GM23338 (cell line): ENCODE measurements around the gene PTCH2. TPM values are rescaled to one million over a fixed set of nuclear protein-coding genes. Genes with fewer than 3 reads are reported as not detected.
A peak's percentile ranks its signal among the peaks of the same experiment; 100 is the strongest.

Source experiments
- ATAC-seq: fragments of 200-7000 bp; cut with Tn5 transposase; 3 replicates; pipeline ENCODE4 v1.9.1; 2020
- DNase-seq: peaks from one replicate; pipeline ENCODE4 v3.0.0-alpha.2; 2015; ENCODE audit warnings: low spot score
- H2AFZ ChIP-seq: fragments of 200-600 bp; sonication (generic); 2 replicates; pipeline ENCODE4 v1.8.0; 2016; ENCODE audit warnings: antibody characterized with exemption, mild to moderate bottlenecking, moderate library complexity
- H3F3A ChIP-seq: fragments of 200-600 bp; sonication (generic); replicated peaks from 2 replicates; pipeline ENCODE4 v1.8.0; 2017; ENCODE audit warnings: antibody characterized with exemption, mixed run types, low read depth
- H3K27ac ChIP-seq: fragments of 200-600 bp; sonication (generic); 2 replicates; pipeline ENCODE4 v1.6.1; 2016; ENCODE audit warnings: low read depth
- H3K27me3 ChIP-seq: fragments of 200-600 bp; sonication (generic); 2 replicates; pipeline ENCODE4 v1.8.0; 2016; ENCODE audit warnings: mild to moderate bottlenecking, mixed run types, moderate library complexity; ENCODE audit not compliant: insufficient read depth
- H3K36me3 ChIP-seq: fragments of 200-600 bp; sonication (generic); 2 replicates; pipeline ENCODE4 v1.8.0; 2016; ENCODE audit warnings: mild to moderate bottlenecking; ENCODE audit not compliant: insufficient read depth
- H3K4me1 ChIP-seq: fragments of 200-600 bp; sonication (generic); 2 replicates; pipeline ENCODE4 v1.8.0; 2016; ENCODE audit warnings: mild to moderate bottlenecking, moderate library complexity; ENCODE audit not compliant: insufficient read depth
- H3K4me2 ChIP-seq: fragments of 200-600 bp; sonication (generic); 2 replicates; pipeline ENCODE4 v1.7.1; 2017; ENCODE audit warnings: mixed run types
- H3K4me3 ChIP-seq: fragments of 200-600 bp; sonication (generic); 2 replicates; pipeline ENCODE4 v1.6.1; 2016; ENCODE audit warnings: mixed run types
- H3K79me2 ChIP-seq: fragments of 200-600 bp; sonication (generic); replicated peaks from 2 replicates; pipeline ENCODE4 v1.8.0; 2017; ENCODE audit warnings: mild to moderate bottlenecking; ENCODE audit not compliant: insufficient read depth
- H3K9me2 ChIP-seq: fragments of 200-600 bp; sonication (generic); 2 replicates; pipeline ENCODE4 v1.8.0; 2017; ENCODE audit not compliant: insufficient read depth
- H4K20me1 ChIP-seq: fragments of 200-600 bp; sonication (generic); replicated peaks from 2 replicates; pipeline ENCODE4 v1.8.0; 2017; ENCODE audit warnings: mild to moderate bottlenecking; ENCODE audit not compliant: insufficient read depth
- H3K27ac Mint-ChIP-seq: 2 replicates; pipeline ENCODE4 v1.8.0; 2020; ENCODE audit warnings: inconsistent platforms, mild to moderate bottlenecking, moderate library complexity, mixed read lengths
- H3K27me3 Mint-ChIP-seq: 3 replicates; pipeline ENCODE4 v1.8.0; 2022; ENCODE audit warnings: low read depth, mild to moderate bottlenecking, moderate library complexity, mixed read lengths, inconsistent platforms; ENCODE audit not compliant: insufficient read depth, poor library complexity
- H3K36me3 Mint-ChIP-seq: 3 replicates; pipeline ENCODE4 v1.8.0; 2021; ENCODE audit warnings: low read depth, mild to moderate bottlenecking, inconsistent platforms, moderate library complexity, mixed read lengths
- H3K4me1 Mint-ChIP-seq: 3 replicates; pipeline ENCODE4 v1.8.0; 2020; ENCODE audit warnings: mild to moderate bottlenecking, inconsistent platforms, mixed read lengths
- H3K4me3 Mint-ChIP-seq: 3 replicates; pipeline ENCODE4 v1.8.0; 2021; ENCODE audit warnings: moderate library complexity, mild to moderate bottlenecking, inconsistent platforms, mixed read lengths
- H3K9me3 Mint-ChIP-seq: 3 replicates; pipeline ENCODE4 v1.8.0; 2020; ENCODE audit warnings: moderate library complexity, mild to moderate bottlenecking, inconsistent platforms, mixed read lengths
- CREB1 ChIP-seq: fragments of 250-450 bp; sonication (Bioruptor Pico); IDR thresholded peaks from 2 replicates; pipeline ENCODE4 v1.5.0; 2020; ENCODE audit warnings: low read depth, mild to moderate bottlenecking, moderate library complexity
- EZH2 ChIP-seq: fragments of 200-600 bp; sonication (generic); IDR thresholded peaks from one replicate; pipeline ENCODE4 v1.8.0; 2017; ENCODE audit warnings: antibody characterized with exemption, mild to moderate bottlenecking, low read depth; ENCODE audit not compliant: unreplicated experiment
- EZH2phosphoT487 ChIP-seq: fragments of 200-600 bp; sonication (generic); IDR thresholded peaks from one replicate; pipeline ENCODE4 v1.8.1; 2018; ENCODE audit warnings: antibody characterized with exemption; ENCODE audit not compliant: unreplicated experiment
- JUNB ChIP-seq: IDR thresholded peaks from one replicate; pipeline ENCODE4 v1.6.1; 2016; ENCODE audit warnings: antibody characterized with exemption; ENCODE audit not compliant: unreplicated experiment
- NANOG ChIP-seq: IDR thresholded peaks from 2 replicates; pipeline ENCODE4 v1.6.1; 2016; ENCODE audit warnings: antibody characterized with exemption, borderline replicate concordance
- POLR2AphosphoS5 ChIP-seq: IDR thresholded peaks from 2 replicates; pipeline ENCODE4 v1.6.1; 2016; ENCODE audit warnings: antibody characterized with exemption, low read depth
- STAT1 ChIP-seq: IDR thresholded peaks from one replicate; pipeline ENCODE4 v1.6.1; 2016; ENCODE audit warnings: antibody characterized with exemption; ENCODE audit not compliant: unreplicated experiment
- ZNF114 ChIP-seq: fragments of 250-450 bp; sonication (Bioruptor Pico); IDR thresholded peaks from 2 replicates; pipeline ENCODE4 v1.5.0; 2020; ENCODE audit warnings: mild to moderate bottlenecking, moderate library complexity
- ZNF331 ChIP-seq: fragments of 250-450 bp; sonication (Bioruptor Pico); IDR thresholded peaks from 2 replicates; pipeline ENCODE4 v1.5.0; 2020; ENCODE audit warnings: low read depth, mild to moderate bottlenecking, moderate library complexity
- polyA plus RNA-seq: library from polyadenylated mRNA; unstranded; fragments of >200 nt; fragmentation: Nextera tagmentation; extraction: Ambion mirVana; gene quantifications from 2 replicates; pipeline ENCODE4 v1.2.1, GENCODE V29; 2016
- total RNA-seq: library from RNA; depleted of rRNA; stranded (reverse); fragments of >200 nt; shearing (Covaris generic); gene quantifications from 2 replicates; pipeline ENCODE4 v1.2.3, GENCODE V29; 2014
- TF ChIP-seq, protein P1 (sequence below): IDR thresholded peaks from one replicate; pipeline ENCODE4 v1.6.1; 2018; ENCODE audit warnings: antibody characterized with exemption; ENCODE audit not compliant: unreplicated experiment
- TF ChIP-seq, protein P2 (sequence below): IDR thresholded peaks from 2 replicates; pipeline ENCODE4 v1.6.1; 2016; ENCODE audit warnings: antibody characterized with exemption
- TF ChIP-seq, protein P3 (sequence below): fragments of 250-450 bp; sonication (Bioruptor Pico); IDR thresholded peaks from 2 replicates; pipeline ENCODE4 v1.5.0; 2020; ENCODE audit warnings: mild to moderate bottlenecking, moderate library complexity
- TF ChIP-seq, protein P4 (sequence below), 2 experiments: fragments of 200-600 bp in 1 of 2; sonication (generic) in 1 of 2; conservative IDR thresholded peaks; 2 replicates each; pipeline versions ENCODE4 v1.5.1 to v1.6.1; 2016 to 2017; ENCODE audit warnings: antibody characterized with exemption in 2 of 2, low read depth in 2 of 2, mild to moderate bottlenecking in 2 of 2, moderate library complexity in 1 of 2

PTCH2 gene
- total and polyA plus RNA-seq, 2 experiments from 2014 or later, result 0.63 to 0.74 TPM

DNA sequence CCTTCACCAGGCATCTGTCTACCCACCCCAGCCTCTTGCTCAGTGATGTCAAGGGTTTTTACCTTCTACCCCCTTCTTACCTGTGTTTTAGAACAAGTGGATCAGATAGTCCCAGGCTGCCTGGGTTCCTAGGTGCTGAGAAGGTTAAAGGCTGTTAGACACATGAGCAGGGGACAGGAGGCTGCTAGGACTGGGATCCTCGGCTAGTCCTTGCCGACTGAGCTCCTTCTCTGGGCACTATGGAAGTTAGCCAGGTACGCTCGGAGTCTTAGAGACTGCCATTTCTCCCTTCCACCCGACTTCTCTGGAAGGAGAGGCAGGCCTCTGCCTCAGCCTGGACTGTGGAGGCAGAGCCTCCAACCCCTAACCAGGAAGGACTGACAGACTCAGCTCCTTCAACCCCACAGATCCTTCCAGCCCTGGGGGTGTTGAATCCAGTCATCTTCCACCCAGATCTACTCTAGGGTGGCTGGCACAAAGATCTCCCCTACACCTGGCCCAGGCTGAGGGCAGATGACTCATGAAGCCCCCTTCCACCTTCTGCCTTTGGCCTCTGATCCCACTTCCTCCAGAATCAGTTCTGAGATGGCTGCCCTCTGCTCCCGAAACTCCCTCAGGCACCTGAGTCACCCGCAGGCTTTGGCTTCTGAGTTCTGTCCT, 36.2 kb downstream of the PTCH2 start, which contains the start of gene DYNLT4:
TSS of gene DYNLT4 (minus strand) at position 648 of the 660 bp plus-strand sequence. CDS start 683 bp downstream, outside the sequence.
- no peaks in the 10 kb centered on the region for H3K9me2 ChIP-seq
- Mint-ChIP-seq H3K27ac (peak within 1 kb of the TSS; percentile 99), H3K9me3 (no peaks in the 10 kb centered on the region), H3K36me3 (peaks cover 38% of the 10 kb centered on the region), H3K4me3 (peak within 1 kb of the TSS; percentile 50), H3K4me1 (peaks cover 35% of the 10 kb centered on the region), H3K27me3 (peaks cover 16% of the 10 kb centered on the region)
- H3K79me2 ChIP-seq, result no peaks in the 10 kb centered on the region
- peak within 1 kb of the TSS; percentile 93 for H3K27ac ChIP-seq
- H3K4me3 ChIP-seq, result peak within 1 kb of the TSS; percentile 47
- TF ChIP-seq NANOG (no peak), EZH2phosphoT487 (no peak), CREB1 (no peak), ZNF114 (CRISPR knock-in tag) (no peak), JUNB (no peak), STAT1 (no peak), EZH2 (no peak), POLR2AphosphoS5 (no peak), ZNF331 (CRISPR knock-in tag) (no peak)
- TF ChIP-seq, protein P1, sequence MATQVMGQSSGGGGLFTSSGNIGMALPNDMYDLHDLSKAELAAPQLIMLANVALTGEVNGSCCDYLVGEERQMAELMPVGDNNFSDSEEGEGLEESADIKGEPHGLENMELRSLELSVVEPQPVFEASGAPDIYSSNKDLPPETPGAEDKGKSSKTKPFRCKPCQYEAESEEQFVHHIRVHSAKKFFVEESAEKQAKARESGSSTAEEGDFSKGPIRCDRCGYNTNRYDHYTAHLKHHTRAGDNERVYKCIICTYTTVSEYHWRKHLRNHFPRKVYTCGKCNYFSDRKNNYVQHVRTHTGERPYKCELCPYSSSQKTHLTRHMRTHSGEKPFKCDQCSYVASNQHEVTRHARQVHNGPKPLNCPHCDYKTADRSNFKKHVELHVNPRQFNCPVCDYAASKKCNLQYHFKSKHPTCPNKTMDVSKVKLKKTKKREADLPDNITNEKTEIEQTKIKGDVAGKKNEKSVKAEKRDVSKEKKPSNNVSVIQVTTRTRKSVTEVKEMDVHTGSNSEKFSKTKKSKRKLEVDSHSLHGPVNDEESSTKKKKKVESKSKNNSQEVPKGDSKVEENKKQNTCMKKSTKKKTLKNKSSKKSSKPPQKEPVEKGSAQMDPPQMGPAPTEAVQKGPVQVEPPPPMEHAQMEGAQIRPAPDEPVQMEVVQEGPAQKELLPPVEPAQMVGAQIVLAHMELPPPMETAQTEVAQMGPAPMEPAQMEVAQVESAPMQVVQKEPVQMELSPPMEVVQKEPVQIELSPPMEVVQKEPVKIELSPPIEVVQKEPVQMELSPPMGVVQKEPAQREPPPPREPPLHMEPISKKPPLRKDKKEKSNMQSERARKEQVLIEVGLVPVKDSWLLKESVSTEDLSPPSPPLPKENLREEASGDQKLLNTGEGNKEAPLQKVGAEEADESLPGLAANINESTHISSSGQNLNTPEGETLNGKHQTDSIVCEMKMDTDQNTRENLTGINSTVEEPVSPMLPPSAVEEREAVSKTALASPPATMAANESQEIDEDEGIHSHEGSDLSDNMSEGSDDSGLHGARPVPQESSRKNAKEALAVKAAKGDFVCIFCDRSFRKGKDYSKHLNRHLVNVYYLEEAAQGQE, result no peak
- TF ChIP-seq, protein P2, sequence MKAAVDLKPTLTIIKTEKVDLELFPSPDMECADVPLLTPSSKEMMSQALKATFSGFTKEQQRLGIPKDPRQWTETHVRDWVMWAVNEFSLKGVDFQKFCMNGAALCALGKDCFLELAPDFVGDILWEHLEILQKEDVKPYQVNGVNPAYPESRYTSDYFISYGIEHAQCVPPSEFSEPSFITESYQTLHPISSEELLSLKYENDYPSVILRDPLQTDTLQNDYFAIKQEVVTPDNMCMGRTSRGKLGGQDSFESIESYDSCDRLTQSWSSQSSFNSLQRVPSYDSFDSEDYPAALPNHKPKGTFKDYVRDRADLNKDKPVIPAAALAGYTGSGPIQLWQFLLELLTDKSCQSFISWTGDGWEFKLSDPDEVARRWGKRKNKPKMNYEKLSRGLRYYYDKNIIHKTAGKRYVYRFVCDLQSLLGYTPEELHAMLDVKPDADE, result no peak
- TF ChIP-seq, protein P3, sequence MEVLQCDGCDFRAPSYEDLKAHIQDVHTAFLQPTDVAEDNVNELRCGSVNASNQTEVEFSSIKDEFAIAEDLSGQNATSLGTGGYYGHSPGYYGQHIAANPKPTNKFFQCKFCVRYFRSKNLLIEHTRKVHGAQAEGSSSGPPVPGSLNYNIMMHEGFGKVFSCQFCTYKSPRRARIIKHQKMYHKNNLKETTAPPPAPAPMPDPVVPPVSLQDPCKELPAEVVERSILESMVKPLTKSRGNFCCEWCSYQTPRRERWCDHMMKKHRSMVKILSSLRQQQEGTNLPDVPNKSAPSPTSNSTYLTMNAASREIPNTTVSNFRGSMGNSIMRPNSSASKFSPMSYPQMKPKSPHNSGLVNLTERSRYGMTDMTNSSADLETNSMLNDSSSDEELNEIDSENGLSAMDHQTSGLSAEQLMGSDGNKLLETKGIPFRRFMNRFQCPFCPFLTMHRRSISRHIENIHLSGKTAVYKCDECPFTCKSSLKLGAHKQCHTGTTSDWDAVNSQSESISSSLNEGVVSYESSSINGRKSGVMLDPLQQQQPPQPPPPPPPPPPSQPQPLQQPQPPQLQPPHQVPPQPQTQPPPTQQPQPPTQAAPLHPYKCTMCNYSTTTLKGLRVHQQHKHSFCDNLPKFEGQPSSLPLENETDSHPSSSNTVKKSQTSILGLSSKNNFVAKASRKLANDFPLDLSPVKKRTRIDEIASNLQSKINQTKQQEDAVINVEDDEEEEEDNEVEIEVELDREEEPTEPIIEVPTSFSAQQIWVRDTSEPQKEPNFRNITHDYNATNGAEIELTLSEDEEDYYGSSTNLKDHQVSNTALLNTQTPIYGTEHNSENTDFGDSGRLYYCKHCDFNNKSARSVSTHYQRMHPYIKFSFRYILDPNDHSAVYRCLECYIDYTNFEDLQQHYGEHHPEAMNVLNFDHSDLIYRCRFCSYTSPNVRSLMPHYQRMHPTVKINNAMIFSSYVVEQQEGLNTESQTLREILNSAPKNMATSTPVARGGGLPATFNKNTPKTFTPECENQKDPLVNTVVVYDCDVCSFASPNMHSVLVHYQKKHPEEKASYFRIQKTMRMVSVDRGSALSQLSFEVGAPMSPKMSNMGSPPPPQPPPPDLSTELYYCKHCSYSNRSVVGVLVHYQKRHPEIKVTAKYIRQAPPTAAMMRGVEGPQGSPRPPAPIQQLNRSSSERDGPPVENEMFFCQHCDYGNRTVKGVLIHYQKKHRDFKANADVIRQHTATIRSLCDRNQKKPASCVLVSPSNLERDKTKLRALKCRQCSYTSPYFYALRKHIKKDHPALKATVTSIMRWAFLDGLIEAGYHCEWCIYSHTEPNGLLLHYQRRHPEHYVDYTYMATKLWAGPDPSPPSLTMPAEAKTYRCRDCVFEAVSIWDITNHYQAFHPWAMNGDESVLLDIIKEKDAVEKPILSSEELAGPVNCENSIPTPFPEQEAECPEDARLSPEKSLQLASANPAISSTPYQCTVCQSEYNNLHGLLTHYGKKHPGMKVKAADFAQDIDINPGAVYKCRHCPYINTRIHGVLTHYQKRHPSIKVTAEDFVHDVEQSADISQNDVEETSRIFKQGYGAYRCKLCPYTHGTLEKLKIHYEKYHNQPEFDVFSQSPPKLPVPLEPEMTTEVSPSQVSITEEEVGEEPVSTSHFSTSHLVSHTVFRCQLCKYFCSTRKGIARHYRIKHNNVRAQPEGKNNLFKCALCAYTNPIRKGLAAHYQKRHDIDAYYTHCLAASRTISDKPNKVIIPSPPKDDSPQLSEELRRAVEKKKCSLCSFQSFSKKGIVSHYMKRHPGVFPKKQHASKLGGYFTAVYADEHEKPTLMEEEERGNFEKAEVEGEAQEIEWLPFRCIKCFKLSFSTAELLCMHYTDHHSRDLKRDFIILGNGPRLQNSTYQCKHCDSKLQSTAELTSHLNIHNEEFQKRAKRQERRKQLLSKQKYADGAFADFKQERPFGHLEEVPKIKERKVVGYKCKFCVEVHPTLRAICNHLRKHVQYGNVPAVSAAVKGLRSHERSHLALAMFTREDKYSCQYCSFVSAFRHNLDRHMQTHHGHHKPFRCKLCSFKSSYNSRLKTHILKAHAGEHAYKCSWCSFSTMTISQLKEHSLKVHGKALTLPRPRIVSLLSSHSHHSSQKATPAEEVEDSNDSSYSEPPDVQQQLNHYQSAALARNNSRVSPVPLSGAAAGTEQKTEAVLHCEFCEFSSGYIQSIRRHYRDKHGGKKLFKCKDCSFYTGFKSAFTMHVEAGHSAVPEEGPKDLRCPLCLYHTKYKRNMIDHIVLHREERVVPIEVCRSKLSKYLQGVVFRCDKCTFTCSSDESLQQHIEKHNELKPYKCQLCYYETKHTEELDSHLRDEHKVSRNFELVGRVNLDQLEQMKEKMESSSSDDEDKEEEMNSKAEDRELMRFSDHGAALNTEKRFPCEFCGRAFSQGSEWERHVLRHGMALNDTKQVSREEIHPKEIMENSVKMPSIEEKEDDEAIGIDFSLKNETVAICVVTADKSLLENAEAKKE, result no peak
- TF ChIP-seq, protein P4, sequence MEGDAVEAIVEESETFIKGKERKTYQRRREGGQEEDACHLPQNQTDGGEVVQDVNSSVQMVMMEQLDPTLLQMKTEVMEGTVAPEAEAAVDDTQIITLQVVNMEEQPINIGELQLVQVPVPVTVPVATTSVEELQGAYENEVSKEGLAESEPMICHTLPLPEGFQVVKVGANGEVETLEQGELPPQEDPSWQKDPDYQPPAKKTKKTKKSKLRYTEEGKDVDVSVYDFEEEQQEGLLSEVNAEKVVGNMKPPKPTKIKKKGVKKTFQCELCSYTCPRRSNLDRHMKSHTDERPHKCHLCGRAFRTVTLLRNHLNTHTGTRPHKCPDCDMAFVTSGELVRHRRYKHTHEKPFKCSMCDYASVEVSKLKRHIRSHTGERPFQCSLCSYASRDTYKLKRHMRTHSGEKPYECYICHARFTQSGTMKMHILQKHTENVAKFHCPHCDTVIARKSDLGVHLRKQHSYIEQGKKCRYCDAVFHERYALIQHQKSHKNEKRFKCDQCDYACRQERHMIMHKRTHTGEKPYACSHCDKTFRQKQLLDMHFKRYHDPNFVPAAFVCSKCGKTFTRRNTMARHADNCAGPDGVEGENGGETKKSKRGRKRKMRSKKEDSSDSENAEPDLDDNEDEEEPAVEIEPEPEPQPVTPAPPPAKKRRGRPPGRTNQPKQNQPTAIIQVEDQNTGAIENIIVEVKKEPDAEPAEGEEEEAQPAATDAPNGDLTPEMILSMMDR (conservative IDR thresholded peaks at IDR 0.05; ENCODE audit: low read depth in 2 of 2), result no peak
- DNase-seq (no peak), ATAC-seq (no peak)
- peak within 1 kb of the TSS; percentile 76 for H3K4me2 ChIP-seq
- H2AFZ ChIP-seq, result no peak within 1 kb of the TSS
- no peaks in the 10 kb centered on the region; the same call in 1 of the 2 replicates for H3K36me3 ChIP-seq
- peaks cover 34% of the 10 kb centered on the region for H3K4me1 ChIP-seq
- H3F3A ChIP-seq, result peaks cover 6% of the 10 kb centered on the region; the same call in 1 of the 2 replicates
- no peaks in the 10 kb centered on the region for H4K20me1 ChIP-seq
- H3K27me3 ChIP-seq, result peaks cover under 1% of the 10 kb centered on the region; the same call in 1 of the 2 replicates
